Activated CD4-positive, alpha-beta T cell treated with anti-CD3 and anti-CD28 coated beads, Interleukin-2, amount 10 ng/mL, durations not matched to agents 7 days and 5 days (primary cell): ENCODE data around the gene PLIN4. TPM values are rescaled to one million over a fixed set of nuclear protein-coding genes. Genes with fewer than 3 reads are reported as not detected.

Experiments
- CTCF ChIA-PET: fragments of 350-600 bp; sonication (Branson Sonifier 250); formaldehyde crosslinking; loops from one replicate; lab custom pipeline; 2021; ENCODE audit warnings: antibody characterized with exemption; lab: Charles Lee
- POLR2A ChIA-PET: fragments of 350-600 bp; sonication (Branson Sonifier 250); formaldehyde crosslinking; loops from one replicate; lab custom pipeline; 2021; ENCODE audit warnings: antibody characterized with exemption; lab: Charles Lee
- DNase-seq: peaks from one replicate; pipeline ENCODE4 v3.0.0-alpha.2; 2020
- H3K27ac Mint-ChIP-seq: one replicate; pipeline ENCODE4 v1.8.0; 2021; ENCODE audit warnings: mild to moderate bottlenecking, moderate library complexity, mixed read lengths
- H3K27me3 Mint-ChIP-seq: one replicate; pipeline ENCODE4 v1.8.0; 2021; ENCODE audit warnings: mixed read lengths
- H3K36me3 Mint-ChIP-seq: one replicate; pipeline ENCODE4 v1.8.0; 2021; ENCODE audit warnings: low read depth, mixed read lengths
- H3K4me1 Mint-ChIP-seq: one replicate; pipeline ENCODE4 v1.8.0; 2021; ENCODE audit warnings: mixed read lengths
- H3K4me3 Mint-ChIP-seq: one replicate; pipeline ENCODE4 v1.8.0; 2021; ENCODE audit warnings: mild to moderate bottlenecking, moderate library complexity, mixed read lengths
- H3K9me3 Mint-ChIP-seq: one replicate; pipeline ENCODE4 v1.8.0; 2021; ENCODE audit warnings: mixed read lengths
- total RNA-seq, 2 experiments: library from RNA; stranded (reverse); gene quantifications; one replicate each; pipeline ENCODE4 v1.2.3, GENCODE V29; 2021

The PLIN4 gene
- total RNA-seq, 2 experiments from 2014 or later = not detected

GRCh38 chr19:4516939-4517300 is 1.4 kb downstream of the PLIN4 start:
- H3K9me3 Mint-ChIP-seq = no peaks in the 10 kb centered on the region
- no peaks in the 10 kb centered on the region for H3K36me3 Mint-ChIP-seq
- DNase-seq = no peak
- no peak overlapping the region for H3K27ac Mint-ChIP-seq
- H3K4me1 Mint-ChIP-seq = no peaks in the 10 kb centered on the region
- CTCF ChIA-PET = interaction anchor here (1.2 kb wide), 1 partner anchor 9 kb away, joined by 3 read pairs; no protein-coding TSS in a partner anchor
- no peak overlapping the region for H3K4me3 Mint-ChIP-seq
- POLR2A ChIA-PET = no interaction called here
- H3K27me3 Mint-ChIP-seq = no peaks in the 10 kb centered on the region

GRCh38 chr19:4516199-4516938 is 1.9 kb downstream of the PLIN4 start:
- CTCF ChIA-PET = interaction anchor here (1.2 kb wide), 2 partner anchors 9 to 45 kb away, joined by 3 to 4 read pairs; no protein-coding TSS in a partner anchor

GRCh38 chr19:4515732-4516131 is 2.6 kb downstream of the PLIN4 start:
- ChIA-PET CTCF (interaction anchor here (1.0 to 2.3 kb wide), 4 partner anchors 9 to 44 kb away, joined by 3 to 10 read pairs (median 4); no protein-coding TSS in a partner anchor), POLR2A (no interaction called here)
- Mint-ChIP-seq H3K4me3 (no peak overlapping the region), H3K27ac (no peak overlapping the region), H3K4me1 (no peaks in the 10 kb centered on the region), H3K9me3 (no peaks in the 10 kb centered on the region), H3K27me3 (no peaks in the 10 kb centered on the region), H3K36me3 (no peaks in the 10 kb centered on the region)
- DNase-seq = no peak

More at GRCh38 chr19:4516199-4516938, 1.9 kb downstream of the PLIN4 start:
- no peak overlapping the region for H3K27ac Mint-ChIP-seq
- POLR2A ChIA-PET = no interaction called here
- H3K4me3 Mint-ChIP-seq = no peak overlapping the region
- H3K27me3 Mint-ChIP-seq = no peaks in the 10 kb centered on the region
- H3K36me3 Mint-ChIP-seq = no peaks in the 10 kb centered on the region
- no peaks in the 10 kb centered on the region for H3K4me1 Mint-ChIP-seq
- no peaks in the 10 kb centered on the region for H3K9me3 Mint-ChIP-seq
- no peak for DNase-seq

GRCh38 chr19:4513248-4513647 is 5.0 kb downstream of the PLIN4 start:
- DNase-seq = no peak
- H3K36me3 Mint-ChIP-seq = no peaks in the 10 kb centered on the region
- ChIA-PET CTCF (interaction anchor here (2.3 kb wide), 1 partner anchor 11 kb away, joined by 10 read pairs; no protein-coding TSS in a partner anchor), POLR2A (no interaction called here)
- no peaks in the 10 kb centered on the region for H3K4me1 Mint-ChIP-seq
- H3K4me3 Mint-ChIP-seq = no peak overlapping the region
- no peaks in the 10 kb centered on the region for H3K27me3 Mint-ChIP-seq
- no peaks in the 10 kb centered on the region for H3K9me3 Mint-ChIP-seq
- no peak overlapping the region for H3K27ac Mint-ChIP-seq

GRCh38 chr19:4512070-4512469 is 6.2 kb downstream of the PLIN4 start:
- Mint-ChIP-seq H3K27me3 (no peaks in the 10 kb centered on the region), H3K27ac (no peak overlapping the region)

GRCh38 chr19:4511300-4512054 is 6.8 kb downstream of the PLIN4 start:
- no peak overlapping the region for H3K4me3 Mint-ChIP-seq
- no peak for DNase-seq
- peaks cover 4% of the 10 kb centered on the region for H3K4me1 Mint-ChIP-seq
- ChIA-PET POLR2A (no interaction called here), CTCF (no interaction called here)
- H3K27me3 Mint-ChIP-seq = no peaks in the 10 kb centered on the region
- no peak overlapping the region for H3K27ac Mint-ChIP-seq
- H3K9me3 Mint-ChIP-seq = no peaks in the 10 kb centered on the region
- no peaks in the 10 kb centered on the region for H3K36me3 Mint-ChIP-seq

More at GRCh38 chr19:4512070-4512469, 6.2 kb downstream of the PLIN4 start:
- Mint-ChIP-seq H3K4me1 (no peaks in the 10 kb centered on the region), H3K4me3 (no peak overlapping the region), H3K36me3 (no peaks in the 10 kb centered on the region), H3K9me3 (no peaks in the 10 kb centered on the region)
- ChIA-PET POLR2A (no interaction called here), CTCF (no interaction called here)
- no peak for DNase-seq

- POLR2A ChIA-PET = interaction anchor here (0.6 kb wide), 1 partner anchor 692 kb away, joined by 3 read pairs; no protein-coding TSS in a partner anchor
These were observed 7.6 kb downstream of the PLIN4 start for GRCh38 chr19:4510435-4511255.

GRCh38 chr19:4508698-4509097 is 9.6 kb downstream of the PLIN4 start:
- H3K27me3 Mint-ChIP-seq = no peaks in the 10 kb centered on the region
- H3K27ac Mint-ChIP-seq = no peak overlapping the region
- ChIA-PET POLR2A (no interaction called here), CTCF (interaction anchor here (1.0 to 2.0 kb wide), 3 partner anchors 16 to 58 kb away, joined by 3 to 5 read pairs (median 3); partner anchors contain the start of gene LRG1)
- peaks cover 9% of the 10 kb centered on the region for H3K4me1 Mint-ChIP-seq
- no peaks in the 10 kb centered on the region for H3K9me3 Mint-ChIP-seq
- DNase-seq = no peak
- H3K4me3 Mint-ChIP-seq = no peak overlapping the region
- peaks cover 5% of the 10 kb centered on the region for H3K36me3 Mint-ChIP-seq

More at GRCh38 chr19:4510435-4511255, 7.6 kb downstream of the PLIN4 start:
- Mint-ChIP-seq H3K27me3 (no peaks in the 10 kb centered on the region), H3K4me3 (no peak overlapping the region), H3K9me3 (no peaks in the 10 kb centered on the region), H3K27ac (no peak overlapping the region), H3K36me3 (peaks cover 4% of the 10 kb centered on the region), H3K4me1 (peaks cover 9% of the 10 kb centered on the region)
- CTCF ChIA-PET = no interaction called here
- DNase-seq = no peak

GRCh38 chr19:4507804-4508203 is 10.5 kb downstream of the PLIN4 start:
- H3K4me3 Mint-ChIP-seq = no peak overlapping the region
- no peak for DNase-seq
- no peak overlapping the region for H3K27ac Mint-ChIP-seq
- H3K27me3 Mint-ChIP-seq = no peaks in the 10 kb centered on the region
- CTCF ChIA-PET = interaction anchor here (0.7 to 2.0 kb wide), 4 partner anchors 9 to 71 kb away, joined by 3 to 5 read pairs (median 3); no protein-coding TSS in a partner anchor
- no peaks in the 10 kb centered on the region for H3K9me3 Mint-ChIP-seq
- peaks cover 5% of the 10 kb centered on the region for H3K36me3 Mint-ChIP-seq
- POLR2A ChIA-PET = no interaction called here
- H3K4me1 Mint-ChIP-seq = peaks cover 9% of the 10 kb centered on the region

- peaks cover 9% of the 10 kb centered on the region for H3K4me1 Mint-ChIP-seq
- H3K4me3 Mint-ChIP-seq = no peak overlapping the region
- DNase-seq = no peak
- POLR2A ChIA-PET = no interaction called here
- H3K9me3 Mint-ChIP-seq = no peaks in the 10 kb centered on the region
- H3K36me3 Mint-ChIP-seq = peaks cover 5% of the 10 kb centered on the region
- H3K27ac Mint-ChIP-seq = no peak overlapping the region
- CTCF ChIA-PET = interaction anchor here (0.7 to 2.0 kb wide), 4 partner anchors 8 to 72 kb away, joined by 3 to 5 read pairs (median 3); no protein-coding TSS in a partner anchor
- H3K27me3 Mint-ChIP-seq = no peaks in the 10 kb centered on the region
These were observed 11.2 kb downstream of the PLIN4 start for GRCh38 chr19:4507150-4507452.

GRCh38 chr19:4506449-4507149 is 11.7 kb downstream of the PLIN4 start:
- no peak for DNase-seq
- ChIA-PET POLR2A (no interaction called here), CTCF (interaction anchor here (1.0 to 2.0 kb wide), 3 partner anchors 15 to 18 kb away, joined by 3 to 5 read pairs (median 4); no protein-coding TSS in a partner anchor)
- Mint-ChIP-seq H3K36me3 (peaks cover 5% of the 10 kb centered on the region), H3K4me1 (peaks cover 9% of the 10 kb centered on the region), H3K4me3 (no peak overlapping the region), H3K9me3 (no peaks in the 10 kb centered on the region), H3K27ac (peak overlapping the region; percentile 26), H3K27me3 (no peaks in the 10 kb centered on the region)
